Ramos (cell line): Measurements from ENCODE around the gene PRKN.
"Not testable (repeated sequence)": the region's sequence is repeated elsewhere in the genome, so short reads cannot be mapped to it uniquely, and the experiment has no call there.

Experiments
- in situ Hi-C: fragments of 300-500 bp; cut with MboI; formaldehyde crosslinking; loops from one replicate; pipeline ENCODE4 v1.14.3; 2022; ENCODE audit warnings: low sequenced_read_pairs; ENCODE audit not compliant: unreplicated experiment

PRKN gene

GRCh38 chr6:162680871-162681270, 46.7 kb downstream of the PRKN start:
- in situ Hi-C loops = no loop called here

- in situ Hi-C loops = no loop called here
Observed at GRCh38 chr6:162680367-162680766, 47.2 kb downstream of the PRKN start.

GRCh38 chr6:162679681-162680080, 47.9 kb downstream of the PRKN start:
- in situ Hi-C loops = no loop called here

GRCh38 chr6:162678896-162679295, 48.7 kb downstream of the PRKN start:
- in situ Hi-C loops = not testable (repeated sequence)

GRCh38 chr6:162675503-162675902, 52.1 kb downstream of the PRKN start:
- in situ Hi-C loops = no loop called here

GRCh38 chr6:162674452-162674851, 53.1 kb downstream of the PRKN start:
- in situ Hi-C loops = no loop called here

GRCh38 chr6:162671580-162672165, 55.9 kb downstream of the PRKN start:
- in situ Hi-C loops = no loop called here

- in situ Hi-C loops = no loop called here
Observed at GRCh38 chr6:162670345-162670744, 57.2 kb downstream of the PRKN start.

- in situ Hi-C loops = no loop called here
Observed at GRCh38 chr6:162666246-162666645, 61.3 kb downstream of the PRKN start.

GRCh38 chr6:162653808-162654207, 73.8 kb downstream of the PRKN start:
- in situ Hi-C loops = no loop called here

- in situ Hi-C loops = no loop called here
Observed at GRCh38 chr6:162651505-162651904, 76.1 kb downstream of the PRKN start.

- in situ Hi-C loops = no loop called here
Observed at GRCh38 chr6:162649271-162649670, 78.3 kb downstream of the PRKN start.

- in situ Hi-C loops = no loop called here
Observed at GRCh38 chr6:162644153-162644552, 83.4 kb downstream of the PRKN start.

- in situ Hi-C loops = no loop called here
Observed at GRCh38 chr6:162640756-162641155, 86.8 kb downstream of the PRKN start.

- in situ Hi-C loops = no loop called here
Observed at GRCh38 chr6:162639951-162640350, 87.6 kb downstream of the PRKN start.

GRCh38 chr6:162638931-162639574, 88.5 kb downstream of the PRKN start:
- in situ Hi-C loops = no loop called here

GRCh38 chr6:162637317-162637716, 90.2 kb downstream of the PRKN start:
- in situ Hi-C loops = no loop called here

- in situ Hi-C loops = no loop called here
Observed at GRCh38 chr6:162636167-162636566, 91.4 kb downstream of the PRKN start.

GRCh38 chr6:162631546-162631945, 96.0 kb downstream of the PRKN start:
- in situ Hi-C loops = no loop called here

- in situ Hi-C loops = no loop called here
Observed at GRCh38 chr6:162630069-162630468, 97.5 kb downstream of the PRKN start.

GRCh38 chr6:162627825-162628224, 99.7 kb downstream of the PRKN start:
- in situ Hi-C loops = no loop called here

- in situ Hi-C loops = no loop called here
Observed at GRCh38 chr6:162627362-162627761, 100.2 kb downstream of the PRKN start.
